A549 treated with CpdA at 1 μM for 4 hours (cell line): ENCODE data around the gene MIS18BP1. TPM values are rescaled to one million over a fixed set of nuclear protein-coding genes. Genes with fewer than 3 reads are reported as not detected.

Source experiments
- total RNA-seq: library from RNA; stranded (reverse); fragments of 200-300 nt; extraction: Qiagen RNA extraction; gene quantifications from 5 replicates; pipeline ENCODE4 v1.2.3, GENCODE V29; 2022; ENCODE audit warnings: low read depth

Gene MIS18BP1
- 20.6 to 39.9 TPM (median 21.6 TPM) in 5 replicates for total RNA-seq

GRCh38 chr14:45253070-45253753 lies at the start of gene MIS18BP1:
Gene MIS18BP1 (minus strand): TSS chr14:45253202. CDS start chr14:45247286, 5,916 bp downstream.

Other genes starting within 250 kb of the MIS18BP1 start
- 15.4 to 24.4 TPM (median 18.9 TPM) in 5 replicates for gene PRPF39, start 169.1 kb downstream of the MIS18BP1 start, total RNA-seq
- 115 to 141 TPM (median 116 TPM) in 5 replicates for gene FKBP3, start 118.7 kb downstream of the MIS18BP1 start, total RNA-seq
- 5.7 to 8.7 TPM (median 6.6 TPM) in 5 replicates for gene FANCM, start 117.3 kb downstream of the MIS18BP1 start, total RNA-seq